HG02943 (cell line): ENCODE data around the gene KIF16B.

Source experiments
- ATAC-seq: cut with Tn5 transposase; IDR thresholded peaks from one replicate; pipeline ENCODE4 v1.9.1; 2021; ENCODE audit warnings: mild to moderate bottlenecking, low read depth, moderate library complexity; ENCODE audit not compliant: unreplicated experiment

Gene KIF16B

GRCh38 chr20:16486532-16486931, 86.7 kb downstream of the KIF16B start:
- no peak for ATAC-seq

GRCh38 chr20:16485401-16485800, 87.8 kb downstream of the KIF16B start:
- ATAC-seq: no peak

GRCh38 chr20:16483024-16483423, 90.2 kb downstream of the KIF16B start:
- ATAC-seq: no peak

- ATAC-seq: no peak
Measured at GRCh38 chr20:16481977-16482376, 91.3 kb downstream of the KIF16B start.

GRCh38 chr20:16479666-16480065, 93.6 kb downstream of the KIF16B start:
- no peak for ATAC-seq

GRCh38 chr20:16477632-16478031, 95.6 kb downstream of the KIF16B start:
- ATAC-seq: no peak

- ATAC-seq: no peak
Measured at GRCh38 chr20:16476032-16476431, 97.2 kb downstream of the KIF16B start.

- ATAC-seq: no peak
Measured at GRCh38 chr20:16475225-16475624, 98.0 kb downstream of the KIF16B start.

GRCh38 chr20:16474363-16474762, 98.9 kb downstream of the KIF16B start:
- no peak for ATAC-seq

GRCh38 chr20:16472045-16472872, 101.0 kb downstream of the KIF16B start:
- no peak for ATAC-seq

- ATAC-seq: no peak
Measured at GRCh38 chr20:16469395-16469905, 103.8 kb downstream of the KIF16B start.

GRCh38 chr20:16462711-16463110, 110.5 kb downstream of the KIF16B start:
- ATAC-seq: no peak

- ATAC-seq: no peak
Measured at GRCh38 chr20:16459019-16459700, 114.1 kb downstream of the KIF16B start.

- no peak for ATAC-seq
Measured at GRCh38 chr20:16457514-16457913, 115.7 kb downstream of the KIF16B start.

- ATAC-seq: no peak
Measured at GRCh38 chr20:16455324-16455723, 117.9 kb downstream of the KIF16B start.

- ATAC-seq: no peak
Measured at GRCh38 chr20:16451982-16452381, 121.3 kb downstream of the KIF16B start.

- ATAC-seq: no peak
Measured at GRCh38 chr20:16451001-16451400, 122.2 kb downstream of the KIF16B start.

- ATAC-seq: no peak
Measured at GRCh38 chr20:16446991-16447390, 126.3 kb downstream of the KIF16B start.

GRCh38 chr20:16446246-16446645, 127.0 kb downstream of the KIF16B start:
- no peak for ATAC-seq

- no peak for ATAC-seq
Measured at GRCh38 chr20:16445482-16445881, 127.8 kb downstream of the KIF16B start.

GRCh38 chr20:16444057-16444777, 129.0 kb downstream of the KIF16B start:
- ATAC-seq: no peak
